K562 treated with DMSO at 1 percent for 48 hours (cell line): ENCODE measurements around the gene OSBPL2. TPM values are rescaled to one million over a fixed set of nuclear protein-coding genes. Genes with fewer than 3 reads are reported as not detected.

Experiments used
- total RNA-seq: library from RNA; unstranded; fragments of 300-600 nt; gene quantifications from 2 replicates; pipeline ENCODE4 v1.2.3, GENCODE V29; 2022; ENCODE audit warnings: low replicate concordance; ENCODE audit errors: extremely low read depth

Gene OSBPL2
- not detected in 2 replicates for total RNA-seq

DNA sequence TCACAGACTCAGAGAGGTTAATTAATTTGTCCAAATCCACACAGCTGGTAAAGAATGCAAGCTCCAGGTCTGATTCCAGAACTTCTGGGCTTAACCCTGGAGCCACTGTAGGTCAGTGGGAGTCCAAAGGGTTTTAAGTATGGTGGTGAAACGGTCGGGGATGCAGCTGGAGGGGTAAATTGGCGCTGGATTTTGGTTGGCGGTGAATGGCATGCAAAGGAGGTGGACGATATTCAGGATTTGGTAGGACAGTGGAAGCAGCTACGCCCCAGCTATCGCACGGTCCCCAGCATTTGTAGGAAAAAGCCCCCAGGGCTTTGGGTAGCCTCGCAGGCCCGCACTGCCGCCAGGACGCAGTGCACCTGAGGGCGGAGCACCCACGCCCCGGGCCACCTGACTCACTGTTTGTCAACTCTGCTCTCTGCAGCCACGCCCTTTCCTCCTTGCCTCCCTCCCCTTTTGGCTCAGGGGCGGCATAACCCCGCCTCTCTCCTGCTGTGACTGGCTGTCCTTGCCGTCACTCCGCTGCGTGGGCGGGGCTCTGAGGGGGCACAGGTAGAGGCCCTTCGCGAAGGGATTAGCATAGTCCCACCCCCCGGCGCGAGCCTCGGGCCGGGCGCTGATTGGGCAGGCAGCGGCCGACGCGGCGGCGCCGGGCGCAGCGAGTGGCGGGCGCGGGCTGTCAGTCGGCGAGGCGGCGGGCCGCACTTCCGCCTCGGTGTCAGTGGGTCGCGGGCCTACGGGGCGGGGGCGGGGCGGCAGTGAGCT lies at the start of gene OSBPL2:
Gene OSBPL2, plus strand, starts transcription at position 721 of the 768 bp plus-strand sequence. CDS start 17,664 bp downstream, outside the sequence.

DNA sequence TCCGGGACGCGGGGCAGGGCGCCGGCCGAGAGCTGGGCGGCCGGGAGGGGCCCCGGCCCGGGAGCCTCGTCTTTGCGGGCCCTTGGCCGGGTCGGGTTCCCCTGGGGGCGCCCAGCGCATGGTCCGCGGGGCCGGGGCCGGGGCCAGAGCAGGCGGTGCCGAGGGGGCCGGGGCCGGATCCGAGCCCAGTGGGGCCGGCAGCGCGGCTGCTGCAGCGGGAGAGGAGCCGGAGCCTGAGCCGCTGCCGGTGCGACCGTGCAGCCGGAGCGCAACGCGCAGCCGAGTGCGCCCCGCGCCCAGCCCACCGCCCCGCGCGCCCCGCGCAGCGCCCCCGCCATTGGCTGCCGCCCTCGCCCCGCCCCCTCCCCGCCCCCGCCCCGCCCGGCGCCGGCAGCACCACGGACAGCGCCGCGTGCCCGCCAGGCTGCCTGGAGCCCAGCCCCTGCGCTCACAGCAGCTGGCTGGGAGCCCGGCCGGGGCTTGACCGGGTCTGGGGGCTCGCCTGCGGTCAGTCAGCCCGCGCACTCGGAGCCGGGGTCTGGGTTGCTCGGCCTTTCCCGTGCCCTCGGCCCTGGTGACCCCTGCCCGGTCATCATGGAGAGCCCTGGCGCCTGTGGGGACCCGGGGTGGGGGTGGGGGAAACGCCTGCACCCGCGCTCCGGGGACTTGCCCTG lies 18.2 kb upstream of the OSBPL2 start, which contains the start of gene HRH3:
Gene HRH3, minus strand, starts transcription at position 287 of the 674 bp plus-strand sequence. CDS start 308 bp downstream, outside the sequence.

DNA sequence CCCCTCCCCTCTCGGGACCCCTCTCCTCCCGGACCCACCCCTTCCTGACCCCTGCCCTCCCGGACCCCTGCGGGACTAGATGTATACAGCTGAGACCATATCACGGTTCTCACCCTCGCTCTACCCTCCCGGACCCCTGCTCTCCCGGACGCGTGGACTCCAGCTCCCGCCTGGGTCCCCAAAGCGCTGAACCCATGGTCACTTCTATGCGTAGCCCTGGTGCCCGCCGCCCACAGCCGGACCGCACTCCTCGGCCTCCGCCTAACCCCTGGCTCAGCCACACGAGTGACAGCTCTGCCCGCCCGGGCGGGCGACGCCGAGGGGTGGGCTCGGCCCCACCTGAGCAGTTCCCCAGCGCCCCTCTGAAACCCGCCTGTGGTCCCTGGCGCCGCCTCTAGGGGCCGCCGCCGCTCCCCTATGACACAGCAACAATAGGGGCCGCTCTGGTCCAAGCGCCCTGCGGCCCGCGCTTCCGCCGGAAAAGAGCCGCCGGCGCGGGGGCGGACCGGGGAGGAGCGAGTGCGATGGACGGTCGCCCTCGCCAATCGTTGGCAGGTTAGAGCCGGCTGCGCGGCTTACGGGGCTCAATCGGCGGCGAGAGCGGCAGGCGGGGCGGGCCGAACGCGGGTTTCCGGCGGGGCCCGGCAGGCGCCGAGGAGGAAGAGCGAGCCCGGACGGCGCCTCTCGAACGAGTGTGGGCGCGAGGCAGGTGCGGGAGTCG lies 64.2 kb downstream of the OSBPL2 start, which contains the start of gene ADRM1:
Gene ADRM1, plus strand, starts transcription at position 657 of the 721 bp plus-strand sequence. CDS start 572 bp downstream, outside the sequence.

Other genes starting within 250 kb of the OSBPL2 start
- not detected in 2 replicates for gene TAF4, start 172.6 kb upstream of the OSBPL2 start, total RNA-seq
- gene LSM14B, start 116.0 kb upstream of the OSBPL2 start, total RNA-seq, result not detected in 2 replicates
- gene PSMA7, start 95.1 kb upstream of the OSBPL2 start, total RNA-seq, result 514 TPM in 1 of 2 replicates, not detected in the other
- gene SS18L1, start 94.8 kb upstream of the OSBPL2 start, total RNA-seq, result not detected in 2 replicates
- not detected in 2 replicates for gene MTG2, start 55.5 kb upstream of the OSBPL2 start, total RNA-seq
- gene HRH3, start 18.2 kb upstream of the OSBPL2 start, total RNA-seq, result not detected in 2 replicates
- gene ADRM1, start 64.5 kb downstream of the OSBPL2 start, total RNA-seq, result 328 TPM in 1 of 2 replicates, not detected in the other
- 55.7 TPM in 1 of 2 replicates, not detected in the other for gene LAMA5, start 128.8 kb downstream of the OSBPL2 start, total RNA-seq
- gene RPS21, start 148.6 kb downstream of the OSBPL2 start, total RNA-seq, result 8,738 TPM in 1 of 2 replicates, not detected in the other
- not detected in 2 replicates for gene CABLES2, start 168.8 kb downstream of the OSBPL2 start, total RNA-seq
- gene RBBP8NL, start 189.0 kb downstream of the OSBPL2 start, total RNA-seq, result not detected in 2 replicates
- not detected in 2 replicates for gene GATA5, start 237.5 kb downstream of the OSBPL2 start, total RNA-seq